GM21526 (cell line): ENCODE measurements around the gene LRG1.
"Not testable (repeated sequence)": the region's sequence is repeated elsewhere in the genome, so short reads cannot be mapped to it uniquely, and the experiment has no call there.

Experiments
- ATAC-seq: cut with Tn5 transposase; IDR thresholded peaks from one replicate; pipeline ENCODE4 v1.9.1; 2021; ENCODE audit warnings: moderate library complexity; ENCODE audit not compliant: unreplicated experiment, low FRiP score

LRG1 gene

GRCh38 chr19:4576016-4576933, 36.4 kb upstream of the LRG1 start:
- no peak for ATAC-seq

DNA sequence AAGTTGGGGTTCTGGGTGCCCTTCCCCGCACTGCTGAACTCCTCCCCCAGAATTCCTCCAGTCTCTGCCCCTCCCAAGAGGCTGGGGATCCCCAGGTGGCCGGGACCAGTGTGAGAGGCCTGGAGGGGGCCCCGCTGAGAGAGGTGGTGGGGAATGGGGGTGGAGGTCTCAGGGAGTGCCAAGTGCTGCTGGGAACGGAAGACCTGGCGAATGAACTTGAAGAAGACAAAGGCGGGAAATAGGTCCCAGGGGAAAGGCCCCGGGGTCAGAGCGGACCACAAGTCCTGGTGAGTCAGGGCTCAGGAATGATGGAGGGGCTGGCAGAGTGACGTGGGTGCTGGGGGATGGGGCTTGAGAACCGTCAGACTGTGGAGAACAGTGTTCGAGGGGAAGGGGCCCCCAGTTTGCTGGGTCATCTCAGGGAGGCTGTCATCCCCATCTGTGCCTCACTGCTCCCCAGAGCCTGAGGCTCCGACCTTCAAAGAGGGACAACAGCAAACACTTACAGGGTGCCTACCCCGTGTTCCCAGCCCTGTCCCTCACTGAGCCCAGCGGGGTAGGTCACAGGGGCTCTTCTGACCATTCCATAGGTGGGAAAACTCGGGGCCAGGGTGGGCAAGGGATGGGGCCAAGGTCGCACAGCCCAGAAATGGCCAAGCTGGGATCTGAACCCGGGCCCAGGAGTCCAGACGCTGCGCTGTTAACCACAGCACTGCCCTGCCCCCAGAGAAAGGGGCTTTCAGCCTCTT, 35.6 kb upstream of the LRG1 start:
- ATAC-seq = no peak

DNA sequence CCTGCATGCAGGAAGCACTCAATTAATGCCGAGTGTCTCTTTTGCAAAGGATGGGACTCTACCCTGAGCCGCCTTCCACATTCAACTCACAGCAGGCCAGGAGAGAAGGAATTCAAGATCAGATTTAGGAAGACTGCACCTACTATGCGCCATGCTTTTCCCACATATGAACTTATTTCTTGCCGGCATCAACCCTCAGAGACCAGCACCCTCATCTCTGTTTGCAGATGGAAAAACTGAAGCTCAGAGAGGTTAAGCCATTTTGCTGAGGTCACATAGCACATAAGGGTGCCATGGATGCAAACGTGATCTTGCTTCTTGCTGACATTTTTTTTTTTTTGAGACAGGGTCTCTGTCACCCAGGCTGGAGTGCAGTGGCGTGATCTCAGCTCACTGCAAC, 33.8 kb upstream of the LRG1 start:
- ATAC-seq = no peak

- no peak for ATAC-seq
Measured at GRCh38 chr19:4571305-4571917, 31.6 kb upstream of the LRG1 start.

DNA sequence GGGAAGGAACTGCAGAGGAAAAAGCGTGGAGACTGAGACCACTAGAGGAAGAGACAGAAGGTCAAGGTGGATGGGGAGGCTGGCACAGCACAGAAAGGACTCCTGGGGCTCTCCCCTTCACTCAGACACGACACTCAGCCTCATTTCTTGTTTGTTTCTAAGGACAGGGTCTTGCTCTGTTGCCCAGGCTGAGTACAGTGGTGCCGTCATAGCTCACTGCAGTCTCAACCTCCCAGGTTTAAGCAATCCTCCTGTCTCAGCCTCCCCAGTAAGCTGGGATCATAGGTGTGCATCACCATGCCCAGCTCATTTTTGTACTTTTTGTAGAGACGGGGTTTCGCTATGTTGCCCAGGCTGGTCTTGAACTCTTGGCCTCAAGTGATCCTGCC, 31.1 kb upstream of the LRG1 start:
- ATAC-seq = no peak

DNA sequence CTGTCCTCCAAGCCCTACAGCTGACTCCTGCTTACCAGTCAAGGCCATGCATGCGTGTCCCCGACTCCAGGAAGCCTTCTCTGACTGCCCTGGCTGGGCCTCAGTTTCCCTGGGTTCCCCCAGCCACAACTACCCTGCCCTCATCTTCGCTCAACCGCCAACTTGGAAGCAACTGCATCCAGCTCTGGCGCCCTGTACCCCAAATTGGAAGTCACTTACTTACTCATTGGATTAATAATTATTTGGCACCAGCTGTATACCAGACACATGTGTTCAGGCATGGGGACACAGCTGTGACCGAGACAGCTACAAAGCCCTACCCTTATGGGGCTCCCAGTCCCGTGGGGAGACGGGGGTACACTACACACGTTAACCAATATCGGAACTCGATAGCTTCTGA, 30.6 kb upstream of the LRG1 start:
- no peak for ATAC-seq

DNA sequence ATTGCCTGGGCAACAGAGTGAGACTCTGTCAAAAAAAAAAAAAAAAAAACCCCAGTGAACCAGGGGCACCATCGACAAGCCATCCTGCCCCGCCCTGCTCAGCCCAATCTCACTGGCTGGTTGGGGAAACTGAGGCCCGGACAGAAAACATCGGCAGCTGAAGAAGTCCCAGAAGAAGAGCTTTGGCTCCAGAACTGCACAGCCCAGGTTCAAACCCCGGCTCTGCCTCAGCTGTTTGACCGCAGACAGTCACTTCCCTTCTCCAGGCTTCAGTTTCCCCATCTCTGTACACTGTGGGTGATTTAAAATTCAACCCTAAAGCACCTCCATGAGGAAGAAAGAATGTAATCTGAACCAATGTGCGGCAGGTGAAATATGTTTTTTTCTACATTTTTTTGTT, 29.1 kb upstream of the LRG1 start:
- ATAC-seq = no peak

GRCh38 chr19:4567584-4568071, 27.8 kb upstream of the LRG1 start:
- ATAC-seq = no peak

DNA sequence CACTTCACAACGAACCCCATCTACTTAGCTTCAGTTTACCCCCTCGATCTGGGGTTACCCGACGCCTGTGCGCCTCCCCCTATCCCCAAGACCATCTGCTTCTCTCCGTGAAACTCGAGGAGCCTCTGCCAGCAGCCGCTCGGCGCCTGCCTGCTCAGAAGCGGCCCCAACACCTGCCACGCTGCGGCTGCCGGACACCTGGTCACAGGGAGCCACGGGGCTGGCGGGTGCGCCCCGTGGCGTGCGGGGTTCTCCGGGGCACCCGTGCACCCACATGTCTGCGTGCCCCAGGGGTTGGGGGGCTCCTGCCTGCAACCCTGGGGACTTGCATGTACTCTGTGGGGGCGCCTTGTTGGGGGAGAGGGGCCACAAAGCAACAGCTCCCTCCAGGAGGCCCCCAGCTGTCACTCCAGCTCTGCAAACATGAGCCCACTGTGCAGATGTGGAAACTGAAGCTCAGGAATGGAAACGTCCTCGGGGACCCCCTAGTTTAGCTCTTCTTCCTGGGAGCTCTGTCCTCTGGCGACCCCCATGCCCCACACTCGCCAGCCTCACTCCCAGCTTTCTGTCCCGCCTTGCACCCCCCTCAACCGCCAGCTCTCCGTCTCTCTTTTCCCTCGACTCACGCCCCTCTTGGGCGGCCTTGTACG, 26.7 kb upstream of the LRG1 start:
- no peak for ATAC-seq

DNA sequence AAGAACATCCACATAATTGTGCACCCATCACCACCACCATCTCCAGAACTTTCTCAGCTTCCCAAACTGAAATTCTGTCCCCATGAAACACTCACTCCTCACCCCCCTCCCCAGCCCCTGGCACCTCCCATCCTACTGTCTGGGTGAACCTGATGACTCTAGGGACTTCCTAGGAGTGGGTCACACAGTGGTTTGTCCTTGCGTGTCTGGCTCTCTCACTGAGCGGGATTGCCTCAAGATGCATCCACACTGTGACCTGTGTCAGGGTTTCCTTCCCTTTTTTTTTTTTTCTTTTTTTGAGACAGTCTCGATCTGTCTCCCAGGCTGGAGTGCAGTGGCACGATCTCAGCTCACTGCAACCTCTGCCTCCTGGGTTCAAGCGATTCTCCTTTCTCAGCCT, 23.7 kb upstream of the LRG1 start:
- ATAC-seq = not testable (repeated sequence)

GRCh38 chr19:4562085-4562484, 22.2 kb upstream of the LRG1 start:
- not testable (repeated sequence) for ATAC-seq

- ATAC-seq = no peak
Measured at GRCh38 chr19:4559569-4559968, 19.7 kb upstream of the LRG1 start, which contains the start of gene SEMA6B. TSS of gene SEMA6B (minus strand) at chr19:4559684. CDS start at chr19:4558457, 1,227 bp downstream.

- ATAC-seq = no peak
Measured at GRCh38 chr19:4557971-4558941, 18.4 kb upstream of the LRG1 start.

DNA sequence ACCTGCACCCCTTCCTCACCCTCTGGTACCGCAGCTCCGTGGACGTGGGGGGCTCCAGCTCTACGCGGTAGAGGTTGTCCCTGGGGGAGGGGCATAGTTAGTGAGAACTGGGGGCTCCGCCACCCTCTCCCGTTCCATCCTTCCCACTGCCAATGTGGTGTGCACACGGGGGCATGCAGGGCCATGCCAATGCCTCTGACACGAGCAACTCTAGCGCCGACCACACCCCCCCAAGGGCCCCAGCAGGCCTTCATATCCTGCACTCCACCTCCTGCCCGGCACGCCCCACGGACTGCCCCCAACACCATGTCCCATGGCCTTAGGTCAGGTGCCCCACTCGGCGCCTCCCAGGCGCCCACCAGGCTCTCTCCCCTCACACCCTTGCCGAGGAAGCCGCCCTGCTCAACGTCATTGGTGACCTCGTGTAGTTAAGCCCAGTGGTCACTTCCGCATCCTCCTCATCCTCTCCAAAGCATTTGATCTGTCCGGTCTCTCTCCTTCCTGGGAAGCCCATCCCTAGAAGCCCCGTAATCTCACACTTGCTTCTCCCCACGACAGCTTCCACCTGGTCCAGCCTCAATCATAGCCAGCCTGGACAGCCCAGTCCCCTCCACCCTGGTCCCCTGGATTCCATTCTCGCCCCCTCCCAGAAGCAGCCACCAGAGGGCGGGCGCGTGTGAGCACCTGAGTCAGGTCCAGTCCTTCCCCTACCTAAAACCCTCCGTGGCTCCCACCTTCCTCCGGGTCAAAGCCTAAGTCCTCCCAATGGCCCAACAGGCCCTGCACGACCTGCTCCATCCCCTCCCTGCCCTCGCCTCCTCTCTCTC, 17.5 kb upstream of the LRG1 start:
- no peak for ATAC-seq

- ATAC-seq = no peak
Measured at GRCh38 chr19:4556597-4557127, 16.8 kb upstream of the LRG1 start.

DNA sequence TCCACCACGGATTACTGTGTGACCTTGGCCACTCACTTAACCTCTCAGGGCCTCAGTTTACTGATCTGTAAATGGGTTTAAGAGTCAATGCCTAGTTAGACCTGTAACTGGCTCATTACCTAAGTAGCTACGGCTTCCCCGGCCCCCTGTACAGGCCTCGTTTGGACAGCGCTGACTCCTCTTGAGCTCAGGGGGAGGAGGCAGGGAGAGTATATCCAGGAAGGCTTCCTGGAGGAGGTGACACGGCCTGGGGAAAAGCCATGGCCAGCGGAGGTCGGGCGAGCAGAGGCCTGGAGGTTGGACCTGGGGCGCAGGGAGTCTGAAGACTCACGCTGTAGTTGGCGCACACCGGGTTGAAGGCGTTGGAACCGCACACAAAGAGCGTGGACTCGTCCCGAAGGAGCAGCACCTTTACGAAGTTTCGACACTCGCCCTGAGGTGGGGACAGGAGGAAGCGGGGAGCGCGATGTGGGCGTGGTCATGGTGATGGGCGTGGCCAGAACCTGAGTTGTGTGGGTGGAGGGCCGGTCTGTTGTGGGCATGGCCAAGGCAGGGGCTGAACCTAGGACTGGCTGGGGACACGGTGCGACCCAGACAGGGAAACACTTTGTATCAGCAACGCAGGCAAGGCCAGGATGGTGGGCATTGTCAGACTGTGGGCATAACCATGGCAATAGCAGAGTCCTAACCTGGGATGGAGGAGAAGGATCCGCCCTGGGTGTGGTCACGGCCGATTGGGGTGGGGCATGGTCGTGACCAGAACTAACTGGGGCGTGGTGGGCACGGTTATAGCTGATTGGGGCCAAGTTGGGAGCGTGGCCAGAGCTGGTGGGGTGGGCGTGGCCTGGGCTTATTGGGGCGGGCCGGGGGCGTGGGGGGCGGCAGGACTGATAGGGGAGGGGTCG, 16.1 kb upstream of the LRG1 start:
- ATAC-seq = no peak

GRCh38 chr19:4554717-4555116, 14.9 kb upstream of the LRG1 start:
- ATAC-seq = no peak
